Measurements from ENCODE around the gene PDE7B. TPM values are rescaled to one million over a fixed set of nuclear protein-coding genes. Genes with fewer than 3 reads are reported as not detected.

Gene PDE7B
- total RNA-seq, 2 experiments from 2014 or later = 0.05 to 0.12 TPM

- CTCF ChIA-PET = interaction anchor here (1.6 to 2.5 kb wide), 2 partner anchors 122 to 194 kb away, joined by 3 to 9 read pairs; no protein-coding TSS in a partner anchor
- DNase-seq = no peak
- peaks cover 2% of the 10 kb centered on the region for H3K27me3 Mint-ChIP-seq
Observed at GRCh38 chr6:136031982-136032381, 180.5 kb downstream of the PDE7B start.

GRCh38 chr6:136033416-136033815, 181.9 kb downstream of the PDE7B start:
- ChIA-PET POLR2A (no interaction called here), CTCF (interaction anchor here (2.5 kb wide), 1 partner anchor 193 kb away, joined by 9 read pairs; no protein-coding TSS in a partner anchor)
- no peaks in the 10 kb centered on the region for H3K4me1 Mint-ChIP-seq (ENCODE audit: low read depth)
- no peaks in the 10 kb centered on the region for H3K36me3 Mint-ChIP-seq
- H3K27ac Mint-ChIP-seq = no peak overlapping the region
- no peak for DNase-seq
- intact Hi-C loops (cut with micrococcal nuclease) = no loop called here
- no peaks in the 10 kb centered on the region for H3K9me3 Mint-ChIP-seq
- peaks cover 5% of the 10 kb centered on the region for H3K27me3 Mint-ChIP-seq
- no peak overlapping the region for H3K4me3 Mint-ChIP-seq

More at GRCh38 chr6:136031982-136032381, 180.5 kb downstream of the PDE7B start:
- no peak overlapping the region for H3K4me3 Mint-ChIP-seq
- POLR2A ChIA-PET = no interaction called here
- H3K9me3 Mint-ChIP-seq = no peaks in the 10 kb centered on the region
- H3K4me1 Mint-ChIP-seq (ENCODE audit: low read depth) = no peaks in the 10 kb centered on the region
- H3K27ac Mint-ChIP-seq = no peak overlapping the region
- no peaks in the 10 kb centered on the region for H3K36me3 Mint-ChIP-seq
- intact Hi-C loops (cut with micrococcal nuclease) = no loop called here

- peaks cover 5% of the 10 kb centered on the region for H3K27me3 Mint-ChIP-seq
Observed at GRCh38 chr6:136034422-136034821, 182.9 kb downstream of the PDE7B start.

GRCh38 chr6:136035378-136036070, 184.0 kb downstream of the PDE7B start:
- Mint-ChIP-seq H3K4me3 (no peak overlapping the region), H3K9me3 (no peaks in the 10 kb centered on the region), H3K4me1 (ENCODE audit: low read depth) (no peaks in the 10 kb centered on the region), H3K27ac (no peak overlapping the region), H3K36me3 (no peaks in the 10 kb centered on the region), H3K27me3 (peaks cover 5% of the 10 kb centered on the region)
- intact Hi-C loops (cut with micrococcal nuclease) = no loop called here
- POLR2A ChIA-PET = no interaction called here
- CTCF ChIA-PET = interaction anchor here (1.0 kb wide), 1 partner anchor 362 kb away, joined by 3 read pairs; no protein-coding TSS in a partner anchor
- no peak for DNase-seq

More at GRCh38 chr6:136034422-136034821, 182.9 kb downstream of the PDE7B start:
- H3K27ac Mint-ChIP-seq = no peak overlapping the region
- no peak overlapping the region for H3K4me3 Mint-ChIP-seq
- intact Hi-C loops (cut with micrococcal nuclease) = no loop called here
- no peaks in the 10 kb centered on the region for H3K9me3 Mint-ChIP-seq
- POLR2A ChIA-PET = no interaction called here
- DNase-seq = no peak
- CTCF ChIA-PET = interaction anchor here (1.0 kb wide), 1 partner anchor 361 kb away, joined by 3 read pairs; no protein-coding TSS in a partner anchor
- H3K4me1 Mint-ChIP-seq (ENCODE audit: low read depth) = no peaks in the 10 kb centered on the region
- no peaks in the 10 kb centered on the region for H3K36me3 Mint-ChIP-seq

- intact Hi-C loops (cut with micrococcal nuclease) = no loop called here
- CTCF ChIA-PET = no interaction called here
- POLR2A ChIA-PET = no interaction called here
- no peak overlapping the region for H3K4me3 Mint-ChIP-seq
- H3K27me3 Mint-ChIP-seq = peaks cover 5% of the 10 kb centered on the region
- no peaks in the 10 kb centered on the region for H3K4me1 Mint-ChIP-seq (ENCODE audit: low read depth)
- no peak for DNase-seq
- no peaks in the 10 kb centered on the region for H3K36me3 Mint-ChIP-seq
- H3K9me3 Mint-ChIP-seq = no peaks in the 10 kb centered on the region
- no peak overlapping the region for H3K27ac Mint-ChIP-seq
Observed at GRCh38 chr6:136036071-136036380, 184.5 kb downstream of the PDE7B start.

GRCh38 chr6:136036601-136037000, 185.1 kb downstream of the PDE7B start:
- no peak overlapping the region for H3K4me3 Mint-ChIP-seq
- no peaks in the 10 kb centered on the region for H3K4me1 Mint-ChIP-seq (ENCODE audit: low read depth)
- DNase-seq = no peak
- intact Hi-C loops (cut with micrococcal nuclease) = no loop called here
- ChIA-PET POLR2A (no interaction called here), CTCF (interaction anchor here (1.1 kb wide), 1 partner anchor 127 kb away, joined by 3 read pairs; no protein-coding TSS in a partner anchor)
- no peak overlapping the region for H3K27ac Mint-ChIP-seq
- peaks cover 7% of the 10 kb centered on the region for H3K27me3 Mint-ChIP-seq
- H3K36me3 Mint-ChIP-seq = no peaks in the 10 kb centered on the region
- no peaks in the 10 kb centered on the region for H3K9me3 Mint-ChIP-seq

- H3K27ac Mint-ChIP-seq = no peak overlapping the region
- DNase-seq = peak; percentile 49
- POLR2A ChIA-PET = no interaction called here
- H3K4me3 Mint-ChIP-seq = no peak overlapping the region
- H3K36me3 Mint-ChIP-seq = no peaks in the 10 kb centered on the region
- H3K9me3 Mint-ChIP-seq = no peaks in the 10 kb centered on the region
- H3K4me1 Mint-ChIP-seq (ENCODE audit: low read depth) = no peaks in the 10 kb centered on the region
- H3K27me3 Mint-ChIP-seq = peaks cover 7% of the 10 kb centered on the region
- intact Hi-C loops (cut with micrococcal nuclease) = no loop called here
- CTCF ChIA-PET = interaction anchor here (1.1 kb wide), 1 partner anchor 128 kb away, joined by 3 read pairs; no protein-coding TSS in a partner anchor
Observed at GRCh38 chr6:136037242-136037875, 185.9 kb downstream of the PDE7B start.

GRCh38 chr6:136037876-136038460, 186.5 kb downstream of the PDE7B start:
- POLR2A ChIA-PET = no interaction called here

GRCh38 chr6:136038531-136038930, 187.0 kb downstream of the PDE7B start:
- Mint-ChIP-seq H3K4me3 (no peak overlapping the region), H3K36me3 (no peaks in the 10 kb centered on the region), H3K9me3 (no peaks in the 10 kb centered on the region), H3K27me3 (peaks cover 9% of the 10 kb centered on the region), H3K4me1 (ENCODE audit: low read depth) (no peaks in the 10 kb centered on the region), H3K27ac (no peak overlapping the region)
- CTCF ChIA-PET = no interaction called here
- intact Hi-C loops (cut with micrococcal nuclease) = no loop called here
- POLR2A ChIA-PET = no interaction called here
- DNase-seq = no peak

More at GRCh38 chr6:136037876-136038460, 186.5 kb downstream of the PDE7B start:
- no peak overlapping the region for H3K4me3 Mint-ChIP-seq
- H3K27me3 Mint-ChIP-seq = peaks cover 9% of the 10 kb centered on the region
- CTCF ChIA-PET = interaction anchor here (1.1 kb wide), 1 partner anchor 128 kb away, joined by 3 read pairs; no protein-coding TSS in a partner anchor
- DNase-seq = no peak
- H3K27ac Mint-ChIP-seq = no peak overlapping the region
- H3K36me3 Mint-ChIP-seq = no peaks in the 10 kb centered on the region
- H3K9me3 Mint-ChIP-seq = no peaks in the 10 kb centered on the region
- no peaks in the 10 kb centered on the region for H3K4me1 Mint-ChIP-seq (ENCODE audit: low read depth)
- intact Hi-C loops (cut with micrococcal nuclease) = no loop called here

GRCh38 chr6:136039185-136039584, 187.7 kb downstream of the PDE7B start:
- Mint-ChIP-seq H3K9me3 (no peaks in the 10 kb centered on the region), H3K36me3 (no peaks in the 10 kb centered on the region), H3K27me3 (peaks cover 9% of the 10 kb centered on the region), H3K4me1 (ENCODE audit: low read depth) (no peaks in the 10 kb centered on the region), H3K27ac (no peak overlapping the region), H3K4me3 (no peak overlapping the region)
- POLR2A ChIA-PET = no interaction called here
- CTCF ChIA-PET = no interaction called here
- intact Hi-C loops (cut with micrococcal nuclease) = no loop called here
- DNase-seq = no peak

- DNase-seq = no peak
- ChIA-PET POLR2A (no interaction called here), CTCF (no interaction called here)
- intact Hi-C loops (cut with micrococcal nuclease) = no loop called here
- H3K27me3 Mint-ChIP-seq = no peaks in the 10 kb centered on the region
- no peaks in the 10 kb centered on the region for H3K36me3 Mint-ChIP-seq
- H3K4me1 Mint-ChIP-seq (ENCODE audit: low read depth) = peaks cover 15% of the 10 kb centered on the region
- H3K9me3 Mint-ChIP-seq = no peaks in the 10 kb centered on the region
- no peak overlapping the region for H3K4me3 Mint-ChIP-seq
- H3K27ac Mint-ChIP-seq = no peak overlapping the region
Observed at GRCh38 chr6:136050475-136050874, 199.0 kb downstream of the PDE7B start.

GRCh38 chr6:136051140-136051775, 199.8 kb downstream of the PDE7B start:
- Mint-ChIP-seq H3K27me3 (no peaks in the 10 kb centered on the region), H3K4me1 (ENCODE audit: low read depth) (peaks cover 15% of the 10 kb centered on the region), H3K36me3 (no peaks in the 10 kb centered on the region), H3K27ac (no peak overlapping the region), H3K9me3 (no peaks in the 10 kb centered on the region), H3K4me3 (no peak overlapping the region)
- intact Hi-C loops (cut with micrococcal nuclease) = no loop called here
- CTCF ChIA-PET = no interaction called here
- POLR2A ChIA-PET = no interaction called here
- no peak for DNase-seq
